GM19467 (cell line): ENCODE data around the gene KLHL26.
"Not testable (repeated sequence)": the region's sequence is repeated elsewhere in the genome, so short reads cannot be mapped to it uniquely, and the experiment has no call there.

ENCODE experiments used
- ATAC-seq: cut with Tn5 transposase; IDR thresholded peaks from one replicate; pipeline ENCODE4 v1.9.1; 2021; ENCODE audit warnings: mild to moderate bottlenecking, moderate library complexity; ENCODE audit not compliant: unreplicated experiment

Gene KLHL26

GRCh38 chr19:18636969-18637629 lies at the start of gene KLHL26:
TSS of gene KLHL26 (plus strand) at chr19:18637028. CDS start at chr19:18637055, 27 bp downstream.
- no peak for ATAC-seq

- ATAC-seq: no peak
Measured at GRCh38 chr19:18587561-18587960, 49.3 kb upstream of the KLHL26 start.

- peak; percentile 20 for ATAC-seq
Measured at GRCh38 chr19:18587962-18588610, 48.7 kb upstream of the KLHL26 start.

DNA sequence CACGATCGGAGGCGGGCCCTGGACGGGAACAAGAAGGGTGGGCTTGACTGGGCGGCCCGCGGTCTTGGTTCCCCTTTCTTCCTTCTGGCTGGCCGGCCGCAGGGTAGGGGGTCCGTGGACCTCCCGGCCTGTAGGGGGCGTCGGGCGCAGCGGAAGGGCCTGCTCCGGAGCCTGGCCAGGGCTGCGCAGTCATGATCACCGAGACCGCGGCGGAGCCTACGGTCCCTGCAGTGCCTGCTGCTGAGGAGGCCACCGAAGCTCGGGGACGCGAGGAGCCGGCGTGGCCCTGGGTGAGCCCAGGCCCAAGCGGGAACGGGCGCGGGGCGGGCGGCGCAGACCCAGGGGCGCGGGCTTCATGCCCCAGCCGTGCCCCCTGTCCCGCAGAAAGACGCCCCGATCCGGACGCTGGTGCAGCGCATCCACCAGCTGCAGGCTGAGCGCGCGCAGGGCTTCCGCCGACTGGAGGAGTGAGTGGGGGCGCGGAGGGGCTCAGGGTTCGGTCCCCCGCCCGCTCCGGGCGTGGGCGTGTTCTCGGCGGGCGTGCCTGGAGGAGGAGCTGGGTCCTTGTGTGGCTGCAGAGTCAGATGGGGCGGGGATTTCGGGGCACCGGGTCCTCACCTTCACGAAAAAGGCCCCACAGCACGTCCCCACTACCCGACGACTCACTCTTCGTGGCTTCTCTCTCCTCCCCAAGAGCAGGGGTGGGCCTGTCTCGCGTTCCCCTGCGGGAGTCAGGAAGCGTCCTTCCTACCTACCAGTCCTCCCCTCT lies 48.0 kb upstream of the KLHL26 start, which contains the start of gene REX1BD:
REX1BD (plus strand) TSS at position 188 of the 769 bp plus-strand sequence; CDS start at position 192, 4 bp downstream.
- ATAC-seq: peak; percentile 74

- ATAC-seq: peak; percentile 22
Measured at GRCh38 chr19:18589380-18590272, 47.2 kb upstream of the KLHL26 start.

DNA sequence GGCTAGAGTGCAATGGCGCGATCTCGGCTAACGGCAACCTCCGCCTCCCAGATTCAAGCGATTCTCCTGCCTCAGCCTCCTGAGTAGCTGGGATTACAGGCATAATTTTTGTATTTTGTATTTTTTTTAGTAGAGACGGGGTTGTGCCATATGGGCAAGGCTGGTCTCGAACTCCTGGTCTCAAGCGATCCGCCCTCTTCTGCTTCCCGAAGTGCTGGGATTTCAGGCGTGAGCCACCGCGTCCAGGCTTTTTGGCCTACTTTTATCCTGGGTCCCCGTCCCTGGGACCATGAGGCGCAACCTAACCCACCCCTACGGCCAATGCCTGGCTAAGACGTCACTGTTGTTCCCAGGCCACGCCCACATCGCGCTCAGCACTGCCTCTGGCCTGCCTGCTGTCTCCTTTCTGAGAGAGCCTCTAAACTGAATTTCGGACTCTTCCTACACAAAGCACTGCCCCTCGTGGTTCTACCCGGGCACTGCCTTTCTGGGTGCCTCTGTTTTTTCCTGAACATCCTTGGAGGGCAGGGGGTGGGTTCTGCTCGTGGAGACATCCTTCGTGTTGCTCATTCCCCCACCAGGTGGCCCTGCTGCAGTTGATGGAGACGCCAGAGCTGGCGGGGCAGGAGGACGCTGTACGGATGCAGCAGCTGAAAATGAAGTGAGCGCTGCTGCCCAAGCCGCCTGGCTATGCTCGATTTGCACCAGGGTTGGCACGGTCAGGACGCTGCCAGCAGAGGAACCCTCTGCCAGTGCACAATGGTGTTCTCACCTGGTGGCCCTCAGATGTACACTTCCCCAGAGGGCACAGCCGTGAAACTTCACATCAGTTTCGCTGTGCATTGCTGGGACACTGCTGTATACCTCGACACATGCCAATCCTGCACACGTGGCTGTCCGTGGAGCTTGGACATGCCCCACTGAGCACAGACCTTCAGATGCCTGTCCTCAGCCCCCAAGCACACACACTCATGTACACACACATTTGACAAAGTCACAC lies 46.3 kb upstream of the KLHL26 start:
- ATAC-seq: no peak

GRCh38 chr19:18591735-18592385 lies 45.0 kb upstream of the KLHL26 start:
- no peak for ATAC-seq

GRCh38 chr19:18592732-18593131 lies 44.1 kb upstream of the KLHL26 start:
- not testable (repeated sequence) for ATAC-seq

GRCh38 chr19:18593367-18594095 lies 43.3 kb upstream of the KLHL26 start:
- ATAC-seq: no peak

GRCh38 chr19:18594096-18594823 lies 42.6 kb upstream of the KLHL26 start:
- ATAC-seq: no peak

DNA sequence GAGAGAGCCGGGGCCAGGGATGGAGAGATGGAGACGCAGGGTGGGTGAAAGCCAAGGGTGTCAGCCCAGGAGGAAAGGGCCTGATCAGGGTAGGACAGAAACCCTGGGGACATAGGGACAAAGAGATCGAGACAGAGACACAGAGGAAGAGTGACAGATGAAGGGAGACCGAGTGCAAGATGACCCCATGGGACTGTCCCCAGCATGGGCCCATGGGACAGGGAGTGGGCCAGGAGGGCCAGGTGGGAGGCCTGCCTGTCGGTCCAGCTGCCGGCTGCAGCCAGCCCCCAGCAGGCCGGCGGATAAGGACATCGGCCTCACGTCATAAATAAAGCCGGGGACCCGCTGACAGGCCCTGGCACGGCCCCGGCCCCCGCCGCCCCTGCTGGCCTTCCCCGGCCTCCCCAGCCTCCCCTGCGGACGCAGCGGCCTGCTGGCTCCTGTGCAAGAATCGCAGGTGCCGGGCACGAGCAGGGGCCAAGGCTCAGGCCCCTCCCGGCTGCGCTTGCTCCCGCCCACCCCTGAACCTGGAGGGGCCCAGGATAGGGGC lies 41.9 kb upstream of the KLHL26 start:
- no peak for ATAC-seq

DNA sequence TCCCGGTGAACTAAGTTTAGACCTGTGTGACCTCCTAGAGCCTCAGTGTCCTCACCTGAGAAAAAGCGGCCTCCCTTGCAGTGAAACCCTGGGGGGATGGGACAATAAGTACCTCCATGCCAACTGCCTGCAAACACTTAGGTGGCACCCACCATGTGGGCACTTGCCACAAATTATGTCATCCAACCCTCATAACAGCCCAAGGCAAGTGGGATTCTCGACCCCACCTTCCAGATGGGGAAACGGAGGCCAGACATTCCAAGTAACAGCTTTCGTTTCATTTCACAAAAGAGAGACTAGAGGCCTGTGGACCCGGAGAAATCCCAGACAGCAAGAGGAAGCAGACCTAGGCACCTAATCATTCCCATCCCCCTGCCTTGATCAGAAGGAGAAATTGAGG lies 41.4 kb upstream of the KLHL26 start:
- no peak for ATAC-seq

- ATAC-seq: no peak
Measured at GRCh38 chr19:18596752-18597157, 40.1 kb upstream of the KLHL26 start.

GRCh38 chr19:18597809-18598660 lies 38.8 kb upstream of the KLHL26 start:
- no peak for ATAC-seq

DNA sequence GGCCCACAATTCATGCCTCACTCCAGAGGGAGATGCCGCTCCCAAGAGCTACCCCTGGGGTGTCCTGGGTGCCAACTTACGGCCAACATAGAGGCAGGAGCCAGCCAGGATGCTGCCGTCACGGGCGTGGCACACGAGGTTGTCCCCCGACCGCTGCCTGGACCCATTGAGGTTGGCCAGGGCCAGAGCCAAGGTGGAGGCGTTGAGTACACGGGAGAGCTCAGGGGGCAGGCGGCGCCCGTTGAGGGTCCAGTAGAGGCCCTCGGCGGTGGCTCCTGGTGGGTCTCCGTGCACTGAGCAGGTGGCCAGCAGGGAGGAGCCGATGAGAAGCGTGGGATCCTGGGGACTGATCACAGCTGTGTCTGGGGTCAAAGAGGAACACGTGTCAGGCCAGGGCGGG lies 37.3 kb upstream of the KLHL26 start:
- no peak for ATAC-seq

DNA sequence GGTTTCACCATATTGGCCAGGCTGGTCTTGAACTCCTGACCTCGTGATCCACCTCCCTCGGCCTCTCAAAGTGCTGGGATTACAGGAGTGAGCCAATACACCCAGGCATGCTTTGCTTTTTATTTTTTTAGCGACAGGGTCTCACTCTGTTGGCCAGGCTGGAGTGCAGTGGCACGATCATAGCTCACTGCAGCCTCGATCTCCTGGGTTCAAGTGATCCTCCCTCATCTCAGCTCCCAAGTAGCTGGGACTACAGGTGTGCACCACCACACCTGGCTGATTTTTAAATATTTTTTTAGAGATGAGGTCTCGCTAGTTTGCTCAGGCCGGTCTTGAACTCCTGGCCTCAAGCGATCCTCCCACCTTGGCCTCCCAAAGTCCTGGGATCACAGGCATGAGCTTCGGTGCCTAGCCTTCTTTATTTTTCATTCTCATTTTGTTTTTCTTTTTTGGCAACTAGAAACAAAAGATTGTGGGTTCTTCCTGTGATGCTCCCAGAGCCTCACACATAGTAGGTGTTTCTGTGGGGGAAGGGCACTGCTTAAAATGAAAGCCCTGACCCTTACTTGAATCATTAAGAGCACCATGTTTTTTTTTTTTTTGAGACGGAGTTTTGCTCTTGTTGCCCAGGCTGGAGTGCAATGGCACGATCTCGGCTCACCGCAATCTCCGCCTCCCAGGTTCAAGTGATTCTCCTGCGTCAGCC lies 36.0 kb upstream of the KLHL26 start:
- not testable (repeated sequence) for ATAC-seq
